Immature natural killer cell (primary cell): ENCODE data around the gene CDK6. TPM values are rescaled to one million over a fixed set of nuclear protein-coding genes. Genes with fewer than 3 reads are reported as not detected.

Experiments used
- DNase-seq, 3 donors: peaks; one replicate each; pipeline ENCODE4 v3.0.0; 2022; ENCODE audit warnings: mixed read lengths in 1 of 3
- H3K27ac Mint-ChIP-seq, 6 donors: one replicate each; pipeline ENCODE4 v1.8.0; 2020; ENCODE audit warnings: mixed read lengths in 6 of 6, mild to moderate bottlenecking in 5 of 6, inconsistent platforms in 4 of 6, moderate library complexity in 3 of 6
- H3K27me3 Mint-ChIP-seq, 3 donors: one replicate each; pipeline ENCODE4 v1.8.0; 2020 to 2021; ENCODE audit warnings: low read depth in 3 of 3, mild to moderate bottlenecking in 3 of 3, mixed read lengths in 3 of 3, moderate library complexity in 3 of 3, inconsistent platforms in 1 of 3
- H3K36me3 Mint-ChIP-seq, 3 donors: one replicate each; pipeline ENCODE4 v1.8.0; 2020; ENCODE audit warnings: mixed read lengths in 3 of 3, inconsistent platforms in 2 of 3, mild to moderate bottlenecking in 2 of 3
- H3K4me1 Mint-ChIP-seq, 2 donors: one replicate each; pipeline ENCODE4 v1.8.0; 2020; ENCODE audit warnings: inconsistent platforms in 2 of 2, mild to moderate bottlenecking in 2 of 2, mixed read lengths in 2 of 2, moderate library complexity in 1 of 2
- H3K4me3 Mint-ChIP-seq, 5 donors: one replicate each; pipeline ENCODE4 v1.8.0; 2020; ENCODE audit warnings: mild to moderate bottlenecking in 5 of 5, mixed read lengths in 5 of 5, inconsistent platforms in 3 of 5, moderate library complexity in 3 of 5
- H3K9me3 Mint-ChIP-seq, 6 donors: one replicate each; pipeline ENCODE4 v1.8.0; 2020; ENCODE audit warnings: mild to moderate bottlenecking in 6 of 6, mixed read lengths in 6 of 6, inconsistent platforms in 4 of 6, moderate library complexity in 3 of 6
- polyA plus RNA-seq, 3 donors: library from polyadenylated mRNA; unstranded; fragments of 300-500 nt; fragmentation: Illumina TruSeq; gene quantifications; one replicate each; pipeline ENCODE4 v1.2.3, GENCODE V29; 2021

CDK6 gene
- polyA plus RNA-seq, 3 donors from 2014 or later: 11.1 to 21.2 (median 15.8) TPM

DNA sequence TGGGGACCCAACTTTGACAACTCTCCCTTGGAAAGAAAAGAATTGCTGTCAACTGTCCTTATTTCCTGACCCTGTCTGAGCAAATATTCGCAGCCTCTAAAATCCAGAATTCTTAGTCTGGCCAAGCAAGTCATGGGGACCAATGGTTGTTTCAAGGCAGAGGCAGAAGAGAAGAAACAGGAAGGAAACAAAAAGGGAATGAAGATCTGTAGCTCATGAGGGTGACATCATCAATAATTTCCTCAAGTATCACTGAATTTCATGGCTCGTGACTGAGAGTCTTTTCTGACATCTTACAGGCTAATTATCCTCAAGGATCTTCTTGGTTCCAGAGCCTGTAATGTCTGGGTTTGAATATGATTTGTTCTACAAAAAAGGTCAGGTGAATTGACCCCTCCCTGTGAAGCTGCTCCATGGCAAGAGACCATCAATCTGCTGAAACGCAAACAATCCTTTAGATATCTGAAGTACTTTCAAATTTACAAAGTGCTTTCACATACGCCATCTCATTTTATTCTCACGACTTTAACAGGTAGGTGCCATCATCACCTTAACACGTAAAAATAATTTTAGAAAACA is 5.8 kb downstream of the CDK6 start:
- Mint-ChIP-seq H3K4me1 (peaks cover 39 to 63% of the 10 kb centered on the region in 2 donors), H3K36me3 (no peaks in the 10 kb centered on the region), H3K27me3 (peaks cover 5 to 11% (median 9%) of the 10 kb centered on the region in 3 donors), H3K27ac (peak overlapping the region in 1 of 6 donors; percentile 81), H3K9me3 (peaks cover 0 to 2% (median 0%) of the 10 kb centered on the region in 6 donors), H3K4me3 (peak overlapping the region in 3 of 5 donors; percentile 9 to 71 (median 45))
- no peak for DNase-seq

DNA sequence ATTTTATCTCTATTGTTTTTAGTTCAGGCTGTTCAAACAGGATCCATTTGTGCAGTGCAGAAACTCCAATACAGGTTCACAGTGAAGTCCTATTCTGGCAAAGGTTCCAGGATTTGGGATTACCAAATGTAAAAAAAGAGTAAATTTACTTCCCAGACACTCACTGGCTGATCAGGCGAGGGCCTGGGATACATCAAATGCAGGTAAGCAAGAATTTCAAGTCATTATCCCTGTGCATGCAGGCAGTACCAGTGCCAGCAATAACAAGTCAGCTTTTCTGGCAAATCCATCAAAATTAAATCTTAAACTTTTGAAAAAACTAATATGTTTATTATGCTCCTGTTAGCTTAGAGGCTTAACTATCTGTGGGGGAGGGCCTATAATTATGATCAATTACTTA is 6.3 kb downstream of the CDK6 start:
- Mint-ChIP-seq H3K27ac (no peak overlapping the region), H3K9me3 (peaks cover 0 to 2% (median 0%) of the 10 kb centered on the region in 6 donors), H3K4me3 (peak overlapping the region in 1 of 5 donors; percentile 71), H3K4me1 (peaks cover 39 to 57% of the 10 kb centered on the region in 2 donors), H3K27me3 (peaks cover 3 to 7% (median 4%) of the 10 kb centered on the region in 3 donors), H3K36me3 (no peaks in the 10 kb centered on the region)
- DNase-seq: no peak

DNA sequence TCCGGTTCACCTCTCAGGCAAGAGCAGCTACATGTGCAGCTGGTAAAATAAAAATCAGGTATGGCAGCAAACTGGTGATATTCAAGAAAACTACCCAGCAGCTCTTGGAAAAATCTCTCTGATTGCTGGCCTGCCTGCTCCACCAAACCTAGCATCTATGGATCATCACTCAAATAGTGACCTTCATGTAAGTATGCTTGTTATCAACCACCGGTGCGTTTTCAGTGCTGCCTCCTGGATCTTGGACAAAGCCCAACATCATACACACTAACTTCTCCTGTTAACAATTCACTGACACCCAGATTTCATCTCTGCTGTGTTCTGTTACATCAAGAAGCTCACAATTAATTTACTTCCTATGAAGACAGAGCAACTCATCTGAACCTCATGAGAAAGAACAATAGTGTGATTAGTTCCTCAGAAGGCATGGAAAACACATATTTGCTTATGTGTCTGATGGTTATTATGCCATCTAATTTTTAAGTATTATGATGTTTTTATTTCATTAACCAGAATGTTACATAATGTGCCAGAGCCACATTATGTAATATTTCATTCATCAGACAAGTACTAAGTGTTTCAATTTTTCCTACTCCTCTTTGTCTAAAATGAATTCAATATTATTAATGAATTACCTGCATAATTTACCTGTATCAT is 8.8 kb downstream of the CDK6 start:
- no peak for DNase-seq
- Mint-ChIP-seq H3K9me3 (no peaks in the 10 kb centered on the region), H3K4me3 (no peak overlapping the region), H3K27me3 (peaks cover 0 to 3% (median 2%) of the 10 kb centered on the region in 3 donors), H3K4me1 (peaks cover 37 to 66% of the 10 kb centered on the region in 2 donors), H3K27ac (no peak overlapping the region), H3K36me3 (no peaks in the 10 kb centered on the region)

DNA sequence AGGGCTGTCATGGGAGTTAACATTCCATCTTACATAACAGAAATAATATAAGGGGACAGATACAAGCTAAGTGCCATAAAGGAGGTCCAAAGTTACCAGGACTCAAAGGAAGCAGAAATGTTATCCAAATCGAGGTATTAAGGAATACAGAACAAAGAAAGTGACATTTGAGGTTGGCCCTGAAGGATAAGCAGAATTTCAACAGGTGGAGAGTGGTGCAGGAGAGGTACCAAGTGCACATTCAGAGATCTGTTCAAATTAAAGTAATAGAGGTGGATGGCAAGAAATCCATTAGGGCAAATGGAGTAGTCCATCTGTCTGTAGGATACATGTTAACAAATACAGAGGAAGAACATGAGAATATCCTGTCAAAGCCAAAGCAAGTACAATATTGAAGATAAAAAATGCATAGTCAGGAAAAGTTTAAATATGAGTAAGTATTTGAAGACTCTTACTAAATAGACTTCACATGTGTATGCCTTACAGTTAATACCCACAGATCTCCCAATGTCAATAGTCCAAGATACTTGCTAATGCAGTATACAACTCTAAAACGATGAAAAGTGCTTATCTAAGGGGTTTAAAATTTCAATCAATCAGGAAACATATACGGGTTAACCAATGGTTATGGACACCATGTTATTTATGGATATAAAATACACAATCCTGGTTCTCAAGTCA is 10.0 kb downstream of the CDK6 start:
- Mint-ChIP-seq H3K36me3 (no peaks in the 10 kb centered on the region), H3K9me3 (no peaks in the 10 kb centered on the region), H3K27ac (no peak overlapping the region), H3K4me1 (peaks cover 27 to 57% of the 10 kb centered on the region in 2 donors), H3K27me3 (peaks cover 0 to 2% (median 0%) of the 10 kb centered on the region in 3 donors), H3K4me3 (no peak overlapping the region)
- no peak for DNase-seq

DNA sequence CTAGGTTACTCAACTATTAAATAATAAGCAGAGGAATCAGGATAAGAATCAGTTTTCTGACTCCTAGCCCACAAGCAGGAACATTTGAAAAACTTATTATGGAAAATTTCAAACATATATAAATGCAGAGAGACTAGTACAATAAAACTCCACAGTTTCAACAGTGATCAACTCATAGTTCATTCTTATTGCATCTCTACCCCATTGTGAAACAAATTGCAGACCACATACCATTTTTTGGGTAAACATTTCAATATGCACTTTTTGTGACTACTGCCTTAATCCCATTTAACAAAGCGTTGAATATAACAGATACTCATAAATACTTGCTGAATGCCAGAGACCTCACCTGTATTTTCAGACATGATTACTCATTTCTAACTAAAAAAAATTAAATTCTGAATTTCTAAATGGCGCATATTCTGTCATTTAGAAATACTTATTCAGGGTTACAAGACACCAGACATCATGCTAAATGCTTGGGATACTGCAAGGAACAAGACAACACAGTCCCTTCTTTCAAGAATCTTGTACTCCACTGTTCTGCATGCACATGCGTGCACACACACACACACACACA is 11.4 kb downstream of the CDK6 start:
- Mint-ChIP-seq H3K4me3 (no peak overlapping the region), H3K36me3 (peaks cover 0 to 4% (median 0%) of the 10 kb centered on the region in 3 donors), H3K27ac (no peak overlapping the region), H3K27me3 (peaks cover 0 to 2% (median 0%) of the 10 kb centered on the region in 3 donors), H3K4me1 (peaks cover 18 to 48% of the 10 kb centered on the region in 2 donors), H3K9me3 (no peaks in the 10 kb centered on the region)
- no peak for DNase-seq

DNA sequence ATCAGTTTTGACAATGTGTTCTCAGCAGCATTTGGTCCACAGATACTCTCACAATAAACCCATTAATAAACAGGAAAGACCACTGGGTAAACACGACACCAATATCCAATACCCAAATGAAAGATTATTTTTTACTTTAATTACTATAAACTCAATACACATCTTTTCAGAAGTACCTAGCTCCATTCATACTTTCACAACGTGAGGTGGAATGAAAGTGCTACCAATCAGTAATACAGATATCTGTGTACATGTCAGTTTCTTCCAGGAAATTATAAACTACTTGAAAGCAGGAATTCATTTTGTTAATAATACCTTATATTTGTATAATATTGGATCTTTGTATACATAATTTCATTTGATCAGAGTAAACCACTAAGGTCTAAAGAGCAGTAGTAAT is 11.9 kb downstream of the CDK6 start:
- H3K4me1 Mint-ChIP-seq: peaks cover 20 to 48% of the 10 kb centered on the region in 2 donors
- no peaks in the 10 kb centered on the region for H3K9me3 Mint-ChIP-seq
- H3K4me3 Mint-ChIP-seq: no peak overlapping the region

DNA sequence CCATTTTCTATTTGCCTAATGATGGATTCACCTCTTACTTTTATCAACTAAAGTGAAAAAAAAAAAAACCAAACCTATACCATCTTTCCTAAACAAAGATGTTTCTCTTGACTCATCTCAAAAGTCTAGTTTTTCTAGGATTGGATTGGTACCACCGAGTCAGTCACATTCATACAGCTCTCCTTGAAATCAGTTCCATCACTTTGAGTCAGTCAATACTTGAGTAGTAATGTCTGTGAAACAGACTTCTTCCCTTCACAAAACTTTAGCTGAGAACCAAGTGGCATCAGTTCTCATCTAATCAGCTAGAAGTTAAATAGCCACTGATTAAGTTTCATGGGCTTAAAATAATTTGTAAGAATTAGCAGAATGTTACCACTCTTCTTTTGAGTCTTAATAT is 13.3 kb downstream of the CDK6 start:
- Mint-ChIP-seq H3K4me3 (no peak overlapping the region), H3K4me1 (peaks cover 20 to 57% of the 10 kb centered on the region in 2 donors), H3K36me3 (peaks cover 0 to 10% (median 0%) of the 10 kb centered on the region in 3 donors), H3K9me3 (no peaks in the 10 kb centered on the region), H3K27ac (no peak overlapping the region), H3K27me3 (peaks cover 0 to 2% (median 0%) of the 10 kb centered on the region in 3 donors)
- DNase-seq: no peak

More for the DNA sequence above, 11.9 kb downstream of the CDK6 start:
- DNase-seq: no peak
- Mint-ChIP-seq H3K27ac (no peak overlapping the region), H3K27me3 (peaks cover 0 to 2% (median 0%) of the 10 kb centered on the region in 3 donors), H3K36me3 (peaks cover 0 to 10% (median 0%) of the 10 kb centered on the region in 3 donors)

DNA sequence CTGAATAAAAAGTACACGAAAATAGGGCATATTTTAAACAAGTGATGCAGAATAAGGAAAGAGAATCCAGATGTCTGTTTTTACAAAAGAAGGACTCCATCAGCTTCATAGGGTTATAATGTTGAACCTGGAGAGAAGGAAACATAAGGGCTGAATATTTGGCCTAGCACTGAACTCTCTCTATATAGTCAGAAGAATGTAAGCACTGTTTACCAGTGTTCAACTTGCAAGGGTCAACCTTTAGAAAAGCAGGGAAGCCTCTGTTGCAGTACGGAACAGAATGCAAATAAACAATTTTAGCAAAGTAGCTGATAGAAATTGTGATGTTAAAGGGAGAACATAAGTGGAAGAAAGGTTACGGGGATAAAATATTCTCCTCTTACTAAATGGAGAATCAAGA is 16.2 kb downstream of the CDK6 start:
- H3K27me3 Mint-ChIP-seq: peaks cover 0 to 2% (median 0%) of the 10 kb centered on the region in 3 donors
- DNase-seq: no peak
- H3K4me3 Mint-ChIP-seq: no peak overlapping the region
- no peak overlapping the region for H3K27ac Mint-ChIP-seq
- peaks cover 0 to 13% (median 8%) of the 10 kb centered on the region in 3 donors for H3K36me3 Mint-ChIP-seq
- peaks cover 22 to 51% of the 10 kb centered on the region in 2 donors for H3K4me1 Mint-ChIP-seq
- peaks cover 0 to 9% (median 0%) of the 10 kb centered on the region in 6 donors for H3K9me3 Mint-ChIP-seq

DNA sequence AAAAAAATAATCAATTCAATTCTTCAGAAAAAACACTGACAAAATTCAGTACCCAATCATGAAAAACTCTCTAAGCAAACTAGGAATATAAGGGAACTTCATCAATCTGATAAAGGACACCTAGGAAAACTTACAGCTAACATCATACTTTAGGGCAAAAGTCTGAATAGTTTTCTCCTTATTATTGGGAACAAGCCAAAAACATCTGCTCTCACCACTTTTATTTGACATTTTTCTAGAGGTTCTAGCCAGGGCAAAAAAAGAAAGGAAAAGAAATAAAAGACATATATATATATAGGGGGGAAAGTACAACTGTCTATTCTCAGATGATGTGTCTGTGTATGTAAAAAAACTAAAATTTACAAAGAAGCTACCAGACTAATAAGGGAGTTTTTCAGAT is 19.0 kb downstream of the CDK6 start:
- H3K27me3 Mint-ChIP-seq: peaks cover 0 to 1% (median 0%) of the 10 kb centered on the region in 3 donors
- DNase-seq: no peak
- peaks cover 0 to 10% (median 0%) of the 10 kb centered on the region in 6 donors for H3K9me3 Mint-ChIP-seq
- no peak overlapping the region for H3K4me3 Mint-ChIP-seq
- H3K27ac Mint-ChIP-seq: no peak overlapping the region
- H3K4me1 Mint-ChIP-seq: peaks cover 28 to 61% of the 10 kb centered on the region in 2 donors
- H3K36me3 Mint-ChIP-seq: peaks cover 0 to 13% (median 8%) of the 10 kb centered on the region in 3 donors

DNA sequence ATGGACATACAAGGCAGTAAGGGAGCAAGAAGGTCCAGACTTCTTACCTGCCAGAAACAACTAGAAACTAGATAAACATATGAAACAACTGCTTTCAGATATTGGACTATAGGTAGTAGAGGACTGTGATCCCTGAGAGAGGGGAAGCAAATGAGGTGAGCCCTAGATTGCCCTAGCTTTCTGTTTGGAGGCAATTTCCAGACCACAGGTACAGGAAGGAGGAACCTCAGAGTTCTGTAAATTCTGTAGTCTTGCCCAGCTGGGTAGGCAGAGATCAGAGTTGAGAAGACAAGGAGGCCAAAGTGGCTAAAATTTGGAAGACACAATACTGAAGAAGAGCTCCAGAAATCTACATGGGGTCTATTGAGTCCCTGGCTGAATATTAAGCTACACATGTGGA is 21.0 kb downstream of the CDK6 start:
- DNase-seq: no peak
- Mint-ChIP-seq H3K4me1 (peaks cover 29 to 61% of the 10 kb centered on the region in 2 donors), H3K27me3 (no peaks in the 10 kb centered on the region), H3K27ac (peak overlapping the region in 2 of 6 donors; percentile 12 to 13), H3K36me3 (peaks cover 0 to 13% (median 8%) of the 10 kb centered on the region in 3 donors), H3K9me3 (peaks cover 0 to 10% (median 0%) of the 10 kb centered on the region in 6 donors), H3K4me3 (no peak overlapping the region)

DNA sequence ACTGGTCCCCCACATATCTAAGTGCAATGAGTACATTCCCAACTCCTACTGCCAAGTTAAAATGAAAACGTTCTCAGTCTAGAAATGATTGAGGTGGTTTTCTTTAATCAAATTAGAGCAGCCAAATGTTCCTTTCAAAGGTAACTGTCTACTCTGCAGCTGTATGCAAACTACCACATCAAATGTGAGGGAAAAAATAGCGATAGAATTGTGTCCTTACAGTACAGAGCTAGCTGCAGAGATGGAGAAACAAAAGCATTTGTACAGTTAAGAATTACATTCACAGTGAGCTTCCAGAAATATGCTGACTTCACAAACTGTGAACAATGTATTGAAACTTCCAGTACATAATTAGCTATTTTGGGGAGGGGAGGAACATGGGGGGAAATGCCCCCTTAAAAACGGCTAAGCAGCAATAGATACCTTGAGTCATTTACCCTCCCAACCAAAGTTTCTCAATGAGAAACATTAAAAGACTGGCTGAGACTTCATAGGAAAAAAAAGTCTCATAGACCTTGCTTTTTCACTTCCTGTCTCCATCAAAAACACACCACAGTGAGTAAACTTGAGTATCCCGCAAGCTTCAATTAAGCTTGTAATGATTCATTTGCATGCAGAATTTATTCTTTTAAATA is 22.9 kb downstream of the CDK6 start:
- peaks cover 38 to 62% of the 10 kb centered on the region in 2 donors for H3K4me1 Mint-ChIP-seq
- H3K36me3 Mint-ChIP-seq: peaks cover 0 to 8% (median 3%) of the 10 kb centered on the region in 3 donors
- no peak for DNase-seq
- peak overlapping the region in 3 of 6 donors; percentile 5 to 41 (median 29) for H3K27ac Mint-ChIP-seq
- H3K9me3 Mint-ChIP-seq: peaks cover 0 to 10% (median 0%) of the 10 kb centered on the region in 6 donors
- H3K4me3 Mint-ChIP-seq: peak overlapping the region in 3 of 5 donors; percentile 18 to 48 (median 37)
- no peaks in the 10 kb centered on the region for H3K27me3 Mint-ChIP-seq

DNA sequence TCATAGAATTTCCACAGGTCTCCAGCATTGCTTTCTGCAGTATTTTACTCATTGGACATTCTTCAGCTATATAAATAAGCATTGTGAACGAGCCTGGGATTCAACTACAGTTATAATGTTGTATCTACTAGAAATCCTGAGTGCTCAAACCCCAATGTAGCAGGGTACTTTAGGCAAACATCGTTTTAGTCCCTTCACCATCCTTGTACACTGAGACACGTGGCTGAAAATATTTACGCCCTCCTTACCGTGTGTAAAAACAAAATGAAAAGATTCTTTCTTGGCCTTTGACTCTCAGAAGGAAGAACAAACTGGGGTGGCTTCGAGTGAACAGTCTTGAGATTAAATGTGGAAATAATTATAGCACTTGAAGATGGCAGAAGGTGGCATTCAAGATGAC is 25.2 kb downstream of the CDK6 start:
- H3K9me3 Mint-ChIP-seq: peaks cover 0 to 10% (median 0%) of the 10 kb centered on the region in 6 donors
- peaks cover 0 to 2% (median 0%) of the 10 kb centered on the region in 3 donors for H3K27me3 Mint-ChIP-seq
- peaks cover 0 to 8% (median 3%) of the 10 kb centered on the region in 3 donors for H3K36me3 Mint-ChIP-seq
- DNase-seq: no peak
- peak overlapping the region in 2 of 6 donors; percentile 3 to 66 for H3K27ac Mint-ChIP-seq
- H3K4me1 Mint-ChIP-seq: peaks cover 37 to 57% of the 10 kb centered on the region in 2 donors
- no peak overlapping the region for H3K4me3 Mint-ChIP-seq
